ENCODE results near the gene POTEG.
"Not testable (repeated sequence)": the region's sequence is repeated elsewhere in the genome, so short reads cannot be mapped to it uniquely, and the experiment has no call there.

Gene POTEG

DNA sequence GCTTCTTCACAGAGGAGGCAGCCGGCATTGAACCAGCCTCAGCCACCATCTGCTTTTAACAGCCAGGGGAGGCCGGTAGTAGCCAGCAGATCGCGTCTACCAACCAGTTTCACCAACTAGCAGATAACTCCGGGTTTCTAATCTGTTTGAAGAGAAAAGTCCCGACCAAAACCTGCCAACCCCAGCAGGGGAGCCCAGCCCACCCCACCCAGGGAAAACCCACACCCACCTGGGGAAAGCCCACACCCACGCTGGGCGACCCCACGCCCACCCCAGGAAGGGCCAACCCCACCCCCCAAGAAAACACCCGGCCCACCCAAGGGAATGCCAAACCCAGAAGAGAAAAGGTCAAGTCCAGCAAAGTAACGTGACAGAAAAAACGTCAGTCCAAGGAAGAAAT is at the start of gene POTEG:
TSS of gene POTEG (minus strand) at position 101 of the 400 bp plus-strand sequence. CDS start at position 49, 52 bp downstream.
- not testable (repeated sequence) for DNase-seq (ENCODE audit: low spot score)

DNA sequence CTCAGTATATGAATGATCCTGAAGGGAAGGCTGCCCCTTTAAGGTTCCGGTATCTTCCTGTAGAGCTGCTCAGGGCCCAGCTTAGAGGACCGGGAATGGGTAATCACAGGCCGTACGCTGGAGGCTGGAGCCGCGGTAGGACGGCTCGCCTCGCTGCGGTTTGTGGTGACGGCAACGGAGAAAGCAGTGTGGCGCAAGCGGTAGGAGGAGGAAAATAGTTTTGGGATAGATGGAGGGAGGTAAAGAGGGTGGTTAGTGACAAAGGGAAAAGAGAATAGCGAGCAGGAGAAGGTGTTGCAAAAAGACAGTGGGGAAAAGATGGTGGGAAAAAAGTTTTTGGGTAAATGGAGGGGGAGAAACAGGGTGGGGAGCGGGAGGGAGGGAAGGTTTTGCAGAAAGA is 48.0 kb upstream of the POTEG start:
- not testable (repeated sequence) for DNase-seq (ENCODE audit: low spot score)

- not testable (repeated sequence) for DNase-seq (ENCODE audit: low spot score)
Observed at GRCh38 chr14:19481421-19481820, 47.3 kb upstream of the POTEG start.

DNA sequence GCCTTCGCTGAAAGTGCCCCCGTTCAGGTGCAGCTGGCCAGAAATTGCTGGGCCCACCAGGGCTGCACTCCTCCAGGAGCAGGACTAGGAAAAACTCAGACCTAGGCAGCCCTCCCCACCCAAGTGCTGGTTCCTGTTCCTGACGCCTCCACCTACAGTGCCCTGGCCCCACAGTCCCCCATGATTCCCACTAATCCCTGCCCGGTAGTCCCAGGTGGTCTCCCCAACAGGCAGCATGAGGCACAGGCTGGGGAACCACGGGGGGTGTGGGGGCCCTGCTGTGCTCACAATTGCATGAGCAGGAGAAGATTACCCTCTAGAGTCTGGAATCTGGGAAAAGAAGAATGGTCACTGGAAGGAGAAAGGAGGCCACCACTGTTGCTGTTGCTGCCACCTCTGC is 46.4 kb upstream of the POTEG start:
- not testable (repeated sequence) for DNase-seq (ENCODE audit: low spot score)

GRCh38 chr14:19445761-19446160 is 11.6 kb upstream of the POTEG start:
- DNase-seq (ENCODE audit: low spot score) = not testable (repeated sequence)

GRCh38 chr14:19439826-19440225 is 5.7 kb upstream of the POTEG start:
- not testable (repeated sequence) for DNase-seq (ENCODE audit: low spot score)

DNA sequence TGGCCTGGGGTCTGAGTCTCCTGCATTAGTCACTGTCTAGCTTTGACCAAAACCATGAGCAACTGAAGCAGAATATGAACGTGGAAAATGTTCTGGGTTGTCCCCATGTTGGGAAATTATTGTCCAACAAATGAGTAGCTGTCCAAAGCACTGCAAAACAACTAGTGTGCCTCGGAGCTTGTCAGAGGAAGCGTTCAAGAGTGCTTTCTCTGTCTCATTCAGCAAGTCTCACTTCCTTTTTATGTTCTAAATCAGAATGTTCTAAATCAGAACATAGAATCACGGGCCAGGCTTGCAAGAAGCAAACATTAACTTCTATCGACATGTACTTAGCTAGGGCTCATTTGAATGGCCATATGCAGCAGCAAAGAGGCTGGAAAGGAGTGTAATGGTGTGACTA is 5.1 kb upstream of the POTEG start:
- DNase-seq (ENCODE audit: low spot score) = not testable (repeated sequence)

DNA sequence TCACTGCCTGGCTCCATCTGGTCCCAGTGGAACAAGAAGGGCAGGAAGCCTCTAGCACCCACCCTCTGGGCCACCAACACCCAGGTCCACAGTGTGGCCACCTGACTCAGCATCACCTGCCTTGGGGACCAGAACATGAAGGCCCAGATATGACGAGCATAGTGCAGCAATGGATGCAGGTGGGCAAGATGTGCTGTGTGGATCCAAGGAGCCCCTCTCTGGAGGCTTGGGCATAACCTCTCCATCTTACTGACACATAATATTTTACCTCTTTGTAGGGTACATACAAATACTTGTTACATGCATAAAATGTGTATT is 2.9 kb upstream of the POTEG start:
- DNase-seq (ENCODE audit: low spot score) = not testable (repeated sequence)

GRCh38 chr14:19436311-19437125 is 2.4 kb upstream of the POTEG start:
- DNase-seq (ENCODE audit: low spot score) = not testable (repeated sequence)

DNA sequence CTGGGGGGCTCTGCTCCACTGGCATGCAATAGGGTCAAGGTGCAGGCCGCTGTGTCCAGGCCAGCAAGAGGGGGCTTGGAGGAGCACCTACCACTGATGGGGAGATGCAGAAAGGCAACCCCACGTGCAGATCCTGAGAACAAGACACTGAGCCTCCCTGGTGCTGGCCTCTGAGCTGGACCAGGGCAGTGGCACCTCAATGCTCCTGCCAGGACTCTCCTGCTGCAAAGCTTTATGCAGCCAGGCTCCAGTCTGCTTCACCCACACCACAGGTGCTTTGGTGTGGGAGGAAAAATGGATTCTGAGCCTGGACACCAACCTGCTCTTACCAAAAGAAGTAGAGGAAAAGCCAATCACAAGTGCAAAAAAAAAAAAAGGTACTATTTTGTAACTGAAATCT is 1.7 kb upstream of the POTEG start:
- not testable (repeated sequence) for DNase-seq (ENCODE audit: low spot score)

- not testable (repeated sequence) for DNase-seq (ENCODE audit: low spot score)
Observed at GRCh38 chr14:19434891-19435290, 750 bp upstream of the POTEG start.

DNA sequence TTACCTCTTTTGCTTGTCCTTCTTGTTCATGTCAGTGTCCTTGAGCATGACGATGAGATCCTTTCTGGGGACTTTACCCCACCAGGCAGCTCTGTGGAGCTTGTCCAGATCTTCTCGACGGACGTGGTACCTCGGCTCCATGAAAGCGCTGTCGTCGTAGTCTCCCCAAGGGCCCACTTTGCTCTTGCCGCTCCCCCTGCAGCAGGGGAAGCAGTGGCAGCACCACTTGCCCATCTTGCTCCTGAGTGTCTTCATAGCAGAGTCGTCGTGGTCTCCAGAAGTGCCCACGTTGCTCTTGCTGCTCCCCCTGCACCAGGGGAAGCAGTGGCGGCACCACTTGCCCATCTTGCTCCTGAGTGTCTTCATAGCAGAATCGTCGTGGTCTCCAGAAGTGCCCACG is 376 bp downstream of the POTEG start:
- DNase-seq (ENCODE audit: low spot score) = not testable (repeated sequence)

- not testable (repeated sequence) for DNase-seq (ENCODE audit: low spot score)
Observed at GRCh38 chr14:19408519-19408918, 25.6 kb downstream of the POTEG start.

GRCh38 chr14:19402097-19402496 is 32.0 kb downstream of the POTEG start:
- not testable (repeated sequence) for DNase-seq (ENCODE audit: low spot score)

- DNase-seq (ENCODE audit: low spot score) = not testable (repeated sequence)
Observed at GRCh38 chr14:19394727-19395126, 39.4 kb downstream of the POTEG start.

- not testable (repeated sequence) for DNase-seq (ENCODE audit: low spot score)
Observed at GRCh38 chr14:19390230-19390629, 43.9 kb downstream of the POTEG start.

- DNase-seq (ENCODE audit: low spot score) = not testable (repeated sequence)
Observed at GRCh38 chr14:19388741-19389140, 45.4 kb downstream of the POTEG start.

DNA sequence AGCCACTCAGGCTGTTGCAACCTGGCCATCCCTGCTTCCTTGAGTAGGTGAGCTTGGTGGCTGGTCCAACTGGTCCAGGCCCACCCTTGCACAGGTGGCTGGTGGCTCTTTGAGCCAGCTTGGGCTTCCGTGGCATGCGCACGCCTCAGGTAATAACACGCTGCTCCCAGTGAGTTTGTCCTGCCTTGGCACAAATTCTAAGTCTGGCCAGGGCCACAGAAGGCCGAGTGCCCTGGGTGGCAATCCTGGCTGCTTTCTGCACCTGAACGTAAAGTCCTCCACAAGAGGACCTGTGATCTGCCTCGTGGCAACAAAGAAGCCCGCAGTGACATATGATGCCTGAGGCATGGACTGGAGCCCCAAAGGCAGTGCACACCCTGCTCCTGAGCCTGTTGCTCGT is 47.1 kb downstream of the POTEG start:
- DNase-seq (ENCODE audit: low spot score) = not testable (repeated sequence)

DNA sequence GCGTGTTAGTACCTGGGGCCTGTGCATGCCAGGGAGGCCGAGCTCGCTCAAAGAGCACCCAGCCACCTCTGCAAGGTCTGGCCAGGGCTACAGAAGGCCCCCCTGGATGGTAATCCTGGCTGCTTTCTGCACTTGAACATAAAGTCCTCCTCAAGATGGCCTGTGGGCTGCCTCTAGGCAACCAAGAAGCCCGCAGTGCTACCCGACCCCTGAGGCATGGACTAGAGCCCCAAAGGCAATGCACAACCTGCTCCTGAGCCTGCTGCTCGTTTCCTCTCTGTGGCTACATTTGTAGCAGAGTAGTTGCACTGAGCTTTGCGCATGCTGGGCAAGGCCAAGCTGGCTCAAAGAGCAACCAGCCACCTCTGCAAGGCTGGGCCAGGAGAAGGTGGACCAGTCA is 47.8 kb downstream of the POTEG start:
- not testable (repeated sequence) for DNase-seq (ENCODE audit: low spot score)

DNA sequence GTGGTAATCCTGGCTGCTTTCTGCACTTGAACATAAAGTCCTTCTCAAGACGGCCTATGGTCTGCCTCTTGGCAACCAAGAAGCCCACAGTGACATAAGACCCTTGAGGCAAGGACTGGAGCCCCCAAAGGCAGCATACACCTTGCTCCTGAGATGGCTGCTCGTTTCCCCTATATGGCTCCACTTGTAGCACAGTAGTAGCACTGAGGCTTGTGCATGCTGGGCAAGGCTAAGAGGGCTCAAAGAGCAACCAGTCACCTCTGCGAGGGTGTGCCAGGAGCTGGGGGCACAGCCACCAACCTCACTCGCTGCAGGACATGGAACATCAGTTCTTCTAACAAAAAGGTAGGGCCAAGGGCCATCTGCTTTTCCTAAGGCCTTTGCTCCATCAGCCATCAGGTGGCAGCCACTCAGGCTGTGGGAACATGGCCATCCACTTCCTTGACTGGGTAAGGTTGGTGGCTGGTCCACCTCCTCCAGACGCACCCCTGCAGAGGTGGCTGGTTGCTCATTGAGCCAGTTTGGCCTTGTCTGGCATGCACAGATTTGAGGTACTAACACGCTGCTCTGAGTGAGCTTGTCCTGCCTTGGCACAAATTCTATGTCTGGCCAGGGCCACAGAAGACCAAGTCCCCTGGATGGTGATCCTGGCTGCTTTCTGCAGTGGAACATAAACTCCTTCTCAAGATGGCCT is 49.9 kb downstream of the POTEG start:
- DNase-seq (ENCODE audit: low spot score) = not testable (repeated sequence)

- DNase-seq (ENCODE audit: low spot score) = not testable (repeated sequence)
Observed at GRCh38 chr14:19383008-19383584, 51.0 kb downstream of the POTEG start.

DNA sequence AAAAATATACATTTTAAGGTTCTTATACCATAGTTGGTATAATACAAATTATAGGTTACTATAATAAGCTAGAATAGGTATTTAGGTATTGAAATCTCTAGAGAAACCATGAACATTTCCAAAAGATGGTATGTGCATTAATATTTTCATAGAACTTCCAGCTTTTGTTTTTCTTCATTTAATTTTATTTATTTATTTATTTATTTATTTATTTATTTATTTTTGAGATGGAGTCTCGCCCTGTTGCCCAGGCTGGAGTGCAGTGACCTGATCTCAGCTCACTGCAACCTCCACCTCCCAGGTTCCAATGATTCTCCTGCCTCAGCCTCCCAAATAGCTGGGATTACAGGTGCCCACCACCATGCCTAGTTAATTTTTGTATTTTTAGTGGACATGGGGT is 54.0 kb downstream of the POTEG start:
- DNase-seq (ENCODE audit: low spot score) = not testable (repeated sequence)

DNA sequence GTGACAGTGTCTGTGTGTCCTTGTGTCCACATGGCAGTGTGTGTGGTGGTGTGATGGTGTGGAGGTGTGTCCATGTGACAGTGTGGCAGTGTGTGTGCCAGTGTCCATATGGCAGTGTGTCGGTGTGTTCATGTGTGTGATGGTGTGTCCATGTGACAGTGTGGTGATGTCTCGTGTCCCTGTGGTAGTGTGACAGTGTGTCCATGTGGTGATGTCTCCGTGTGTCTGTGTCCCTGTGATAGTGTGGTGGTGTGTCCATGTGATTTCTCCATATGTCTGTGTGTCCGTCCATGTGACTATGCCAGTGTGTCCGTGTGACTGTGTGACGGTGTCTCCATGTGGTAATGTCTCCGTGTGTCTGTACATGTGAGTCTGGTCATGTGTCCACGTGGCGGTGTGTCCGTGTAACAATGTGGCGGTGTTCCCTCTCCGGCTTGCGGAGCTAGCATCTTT is 59.7 kb downstream of the POTEG start:
- DNase-seq (ENCODE audit: low spot score) = not testable (repeated sequence)

Measured in SW480 (cell line).